Loucy (cell line): Measurements from ENCODE around the gene EPB41L5.

Experiments used
- H2AFZ ChIP-seq: fragments of 200-600 bp; sonication (generic); 2 replicates; pipeline ENCODE4 v1.6.0; 2016; ENCODE audit warnings: antibody characterized with exemption, mild to moderate bottlenecking, low read length, moderate library complexity
- H3F3A ChIP-seq: fragments of 200-600 bp; 2 replicates; pipeline ENCODE4 v1.6.0; 2016; ENCODE audit warnings: antibody characterized with exemption, low read depth, mild to moderate bottlenecking
- H3K27me3 ChIP-seq: fragments of 200-600 bp; sonication (generic); 2 replicates; pipeline ENCODE4 v1.6.1; 2014; ENCODE audit warnings: low read length, mild to moderate bottlenecking; ENCODE audit not compliant: insufficient read depth, poor library complexity, severe bottlenecking
- H3K36me3 ChIP-seq: fragments of 200-600 bp; sonication (generic); 2 replicates; pipeline ENCODE4 v1.6.1; 2016; ENCODE audit warnings: low read length; ENCODE audit not compliant: insufficient read depth
- H3K4me1 ChIP-seq: fragments of 200-600 bp; sonication (generic); 2 replicates; pipeline ENCODE4 v1.5.1; 2014; ENCODE audit warnings: low read length, mild to moderate bottlenecking; ENCODE audit not compliant: insufficient read depth, poor library complexity, severe bottlenecking
- H3K4me2 ChIP-seq: fragments of 200-600 bp; sonication (generic); 2 replicates; pipeline ENCODE4 v1.6.0; 2014; ENCODE audit warnings: antibody characterized with exemption, low read length, low read depth, mild to moderate bottlenecking; ENCODE audit not compliant: poor library complexity, severe bottlenecking
- H3K4me3 ChIP-seq: fragments of 200-600 bp; sonication (generic); 2 replicates; pipeline ENCODE4 v1.5.1; 2014; ENCODE audit warnings: low read length, mild to moderate bottlenecking, mixed read lengths; ENCODE audit not compliant: poor library complexity, severe bottlenecking
- H3K79me2 ChIP-seq: fragments of 200-600 bp; sonication (generic); 2 replicates; pipeline ENCODE4 v1.6.1; 2014; ENCODE audit warnings: low read length; ENCODE audit not compliant: insufficient read depth
- H3K9ac ChIP-seq: fragments of 200-600 bp; sonication (generic); 2 replicates; pipeline ENCODE4 v1.6.0; 2014; ENCODE audit warnings: mild to moderate bottlenecking, low read depth, low read length, moderate library complexity; ENCODE audit not compliant: poor library complexity, severe bottlenecking
- H3K9me2 ChIP-seq: fragments of 200-600 bp; sonication (generic); replicated peaks from 2 replicates; pipeline ENCODE4 v1.6.1; 2016; ENCODE audit warnings: low read depth, low read length, mixed read lengths
- H3K9me3 ChIP-seq: fragments of 200-600 bp; sonication (generic); 2 replicates; pipeline ENCODE4 v1.6.1; 2014; ENCODE audit warnings: mild to moderate bottlenecking, antibody characterized with exemption, low read length, low read depth; ENCODE audit not compliant: insufficient read depth
- H4K20me1 ChIP-seq: fragments of 200-600 bp; sonication (generic); 2 replicates; pipeline ENCODE4 v1.6.0; 2014; ENCODE audit warnings: antibody characterized with exemption, low read length, mild to moderate bottlenecking; ENCODE audit not compliant: insufficient read depth, poor library complexity, severe bottlenecking
- CTCF ChIP-seq: fragments of 200-600 bp; sonication (generic); conservative IDR thresholded peaks from 2 replicates; pipeline ENCODE4 v1.5.1; 2014; ENCODE audit warnings: mild to moderate bottlenecking, antibody characterized with exemption, low read length
- EZH2phosphoT487 ChIP-seq: fragments of 200-600 bp; IDR thresholded peaks from 2 replicates; pipeline ENCODE4 v1.6.1; 2018; ENCODE audit warnings: antibody characterized with exemption, mild to moderate bottlenecking, moderate library complexity, borderline replicate concordance

Gene EPB41L5

GRCh38 chr2:120028795-120029194 is 15.9 kb downstream of the EPB41L5 start:
- Histone ChIP-seq H3F3A (no peaks in the 10 kb centered on the region), H3K9me3 (peaks cover 4% of the 10 kb centered on the region; the same call in 1 of the 2 replicates), H3K4me3 (no peak overlapping the region), H2AFZ (no peak overlapping the region), H3K4me1 (no peaks in the 10 kb centered on the region), H4K20me1 (no peaks in the 10 kb centered on the region), H3K79me2 (no peaks in the 10 kb centered on the region; the same call in 1 of the 2 replicates), H3K36me3 (peaks cover 9% of the 10 kb centered on the region; the same call in 1 of the 2 replicates), H3K27me3 (no peaks in the 10 kb centered on the region), H3K4me2 (no peak overlapping the region), H3K9me2 (no peaks in the 10 kb centered on the region), H3K9ac (no peak overlapping the region)
- TF ChIP-seq CTCF (no peak), EZH2phosphoT487 (no peak)

GRCh38 chr2:120029672-120030640 is 17.1 kb downstream of the EPB41L5 start:
- Histone ChIP-seq H3K9me2 (no peaks in the 10 kb centered on the region), H3K9me3 (peaks cover 4% of the 10 kb centered on the region; the same call in 1 of the 2 replicates), H3K4me1 (no peaks in the 10 kb centered on the region), H3K4me2 (no peak overlapping the region), H2AFZ (no peak overlapping the region), H3K27me3 (no peaks in the 10 kb centered on the region), H3K9ac (no peak overlapping the region), H3F3A (no peaks in the 10 kb centered on the region), H3K79me2 (no peaks in the 10 kb centered on the region; the same call in 1 of the 2 replicates), H3K36me3 (peaks cover 9% of the 10 kb centered on the region; the same call in 1 of the 2 replicates), H3K4me3 (no peak overlapping the region), H4K20me1 (no peaks in the 10 kb centered on the region)
- TF ChIP-seq EZH2phosphoT487 (no peak), CTCF (no peak)

DNA sequence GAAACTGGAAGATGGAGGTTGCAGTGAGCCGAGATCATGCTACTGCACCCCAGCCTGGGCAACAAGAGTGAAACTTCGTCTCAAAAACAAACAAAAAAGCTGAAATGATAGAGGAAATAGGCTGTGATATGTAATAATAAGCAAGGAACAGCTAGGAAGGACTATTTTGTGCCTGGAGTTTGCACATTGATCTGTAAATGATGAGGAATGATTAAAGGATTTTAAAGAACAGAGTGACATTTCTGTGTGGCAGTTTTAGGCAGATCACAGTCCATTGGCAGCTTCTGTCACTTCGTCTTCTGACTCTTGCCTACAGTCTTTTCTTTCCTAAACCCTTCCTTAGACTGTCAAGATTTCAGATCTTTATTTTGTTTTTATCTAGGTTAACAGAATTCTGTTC is 19.4 kb downstream of the EPB41L5 start:
- Histone ChIP-seq H3K9me3 (no peaks in the 10 kb centered on the region), H3K36me3 (0 out of 2 replicates have a peak, but pooled peaks cover under 1% of the 10 kb centered on the region), H3K4me1 (no peaks in the 10 kb centered on the region), H4K20me1 (no peaks in the 10 kb centered on the region), H3K9me2 (no peaks in the 10 kb centered on the region), H3K27me3 (no peaks in the 10 kb centered on the region), H2AFZ (no peak overlapping the region), H3K4me2 (no peak overlapping the region), H3K4me3 (no peak overlapping the region), H3K9ac (no peak overlapping the region), H3K79me2 (no peaks in the 10 kb centered on the region; the same call in 1 of the 2 replicates), H3F3A (no peaks in the 10 kb centered on the region)
- no peak for TF ChIP-seq EZH2phosphoT487
- no peak for TF ChIP-seq CTCF
